OCI-LY7 (cell line): ENCODE data around the gene CDC6. TPM values are rescaled to one million over a fixed set of nuclear protein-coding genes. Genes with fewer than 3 reads are reported as not detected.

Experiments used
- BruUV-seq: library from RNA; stranded (reverse); fragments of 400-500 nt; replicated peaks from 2 replicates; lab custom pipeline; 2021; lab: Mats Ljungman, UMichigan
- CTCF ChIA-PET: fragments of 300-600 bp; sonication (Branson Sonifier 250); formaldehyde crosslinking; loops from one replicate; lab custom pipeline; 2022; ENCODE audit warnings: antibody characterized with exemption; ENCODE audit not compliant: unreplicated experiment; lab: Charles Lee
- POLR2A ChIA-PET: fragments of 300-600 bp; sonication (Branson Sonifier 250); formaldehyde crosslinking; loops from one replicate; lab custom pipeline; 2022; ENCODE audit warnings: antibody characterized with exemption; lab: Charles Lee
- DNase-seq: peaks from one replicate; pipeline ENCODE4 v3.0.0-alpha.2; 2015; ENCODE audit warnings: low spot score
- H2AFZ ChIP-seq: fragments of 200-600 bp; sonication (generic), shearing (Covaris generic); 2 replicates; pipeline ENCODE4 v1.6.1; 2014; ENCODE audit warnings: mild to moderate bottlenecking, antibody characterized with exemption, low read length, moderate library complexity
- H3K27ac ChIP-seq: fragments of 200-600 bp; sonication (generic); 2 replicates; pipeline ENCODE4 v1.5.1; 2014; ENCODE audit warnings: mixed run types, low read depth, mild to moderate bottlenecking, moderate library complexity, low read length, inconsistent platforms; ENCODE audit not compliant: poor library complexity, severe bottlenecking
- H3K36me3 ChIP-seq: fragments of 200-600 bp; sonication (generic); 2 replicates; pipeline ENCODE4 v1.6.1; 2014; ENCODE audit warnings: mild to moderate bottlenecking, antibody characterized with exemption, low read length, moderate library complexity, mixed read lengths; ENCODE audit not compliant: insufficient read depth
- H3K4me1 ChIP-seq: fragments of 200-600 bp; sonication (generic); 2 replicates; pipeline ENCODE4 v1.5.1; 2014; ENCODE audit warnings: mild to moderate bottlenecking, low read length; ENCODE audit not compliant: insufficient read depth, poor library complexity, severe bottlenecking
- H3K4me2 ChIP-seq: fragments of 200-600 bp; sonication (generic); 2 replicates; pipeline ENCODE4 v1.6.1; 2014; ENCODE audit warnings: mild to moderate bottlenecking, low read length
- H3K4me3 ChIP-seq: fragments of 200-600 bp; sonication (generic); 2 replicates; pipeline ENCODE4 v1.5.1; 2014; ENCODE audit warnings: mild to moderate bottlenecking, low read depth, low read length; ENCODE audit not compliant: poor library complexity, severe bottlenecking
- H3K79me2 ChIP-seq: fragments of 200-600 bp; sonication (generic); 2 replicates; pipeline ENCODE4 v1.6.1; 2016; ENCODE audit warnings: low read depth, mild to moderate bottlenecking, low read length, moderate library complexity, mixed read lengths; ENCODE audit not compliant: insufficient read depth
- H3K9me2 ChIP-seq: fragments of 200-600 bp; sonication (generic); 2 replicates; pipeline ENCODE4 v1.6.1; 2016; ENCODE audit warnings: mild to moderate bottlenecking, low read length, mixed read lengths; ENCODE audit not compliant: insufficient read depth
- H3K9me3 ChIP-seq: fragments of 200-600 bp; sonication (generic); 2 replicates; pipeline ENCODE4 v1.6.1; 2014; ENCODE audit warnings: mild to moderate bottlenecking, mixed run types, low read length, mixed read lengths
- H4K20me1 ChIP-seq: fragments of 200-600 bp; sonication (generic); 2 replicates; pipeline ENCODE4 v1.6.1; 2014; ENCODE audit warnings: mild to moderate bottlenecking, antibody characterized with exemption, low read length, moderate library complexity, mixed read lengths; ENCODE audit not compliant: insufficient read depth
- CTCF ChIP-seq: fragments of 200-600 bp; sonication (generic); conservative IDR thresholded peaks from 2 replicates; pipeline ENCODE4 v1.5.1; 2014; ENCODE audit warnings: mild to moderate bottlenecking, antibody characterized with exemption, low read length, moderate library complexity, mixed read lengths
- EZH2phosphoT487 ChIP-seq: fragments of 200-600 bp; sonication (generic); IDR thresholded peaks from 2 replicates; pipeline ENCODE4 v1.6.1; 2018; ENCODE audit warnings: low read depth, borderline replicate concordance, mild to moderate bottlenecking, mixed run types, antibody characterized with exemption, low read length, moderate library complexity, mixed read lengths
- intact Hi-C: fragments of 100-400 bp; cut with micrococcal nuclease; formaldehyde crosslinking; loops from one replicate; pipeline ENCODE4 v1.10.0; 2022; ENCODE audit not compliant: unreplicated experiment
- total RNA-seq, 2 experiments: library from RNA; depleted of rRNA in 1 of 2; stranded (reverse); fragments of >200 nt in 1 of 2; shearing (Covaris generic) in 1 of 2; gene quantifications; 2 replicates each; pipeline ENCODE4 v1.2.3, GENCODE V29; 2014 to 2022

Gene CDC6
- total RNA-seq, 2 experiments from 2014 or later = 75.2 to 132 TPM

- POLR2A ChIA-PET = no interaction called here
- Histone ChIP-seq H3K27ac (no peak overlapping the region), H3K4me3 (no peak overlapping the region), H4K20me1 (no peaks in the 10 kb centered on the region), H3K36me3 (no peaks in the 10 kb centered on the region), H3K4me1 (peaks cover 18% of the 10 kb centered on the region), H3K4me2 (no peak overlapping the region), H3K9me2 (no peaks in the 10 kb centered on the region), H3K9me3 (no peaks in the 10 kb centered on the region), H2AFZ (no peak overlapping the region), H3K79me2 (no peaks in the 10 kb centered on the region)
- no TSS peak for BruUV-seq
- no peak for TF ChIP-seq EZH2phosphoT487
- TF ChIP-seq CTCF = no peak
- CTCF ChIA-PET = interaction anchor here (0.5 kb wide), 2 partner anchors 52 to 161 kb away, joined by 3 to 7 read pairs; no protein-coding TSS in a partner anchor
- DNase-seq = no peak
- intact Hi-C loops = no loop called here
Measured at GRCh38 chr17:40351359-40352236, 63.9 kb downstream of the CDC6 start.

- Histone ChIP-seq H3K9me3 (no peaks in the 10 kb centered on the region), H3K79me2 (no peaks in the 10 kb centered on the region), H2AFZ (no peak overlapping the region), H3K4me3 (no peak overlapping the region), H3K36me3 (no peaks in the 10 kb centered on the region), H4K20me1 (no peaks in the 10 kb centered on the region), H3K4me2 (no peak overlapping the region), H3K9me2 (no peaks in the 10 kb centered on the region), H3K4me1 (peaks cover 14% of the 10 kb centered on the region), H3K27ac (no peak overlapping the region)
- BruUV-seq = no TSS peak
- CTCF ChIA-PET = interaction anchor here (0.5 kb wide), 1 partner anchor 53 kb away, joined by 3 read pairs; no protein-coding TSS in a partner anchor
- POLR2A ChIA-PET = no interaction called here
- no peak for DNase-seq
- no peak for TF ChIP-seq CTCF
- TF ChIP-seq EZH2phosphoT487 = no peak
- intact Hi-C loops = no loop called here
Measured at GRCh38 chr17:40352237-40352778, 64.6 kb downstream of the CDC6 start.
